Gastrocnemius medialis (tissue), 4 donors: ENCODE data around the gene RGSL1. TPM values are rescaled to one million over a fixed set of nuclear protein-coding genes. Genes with fewer than 3 reads are reported as not detected.

Experiments used
- ATAC-seq, 2 donors: fragments of 150-250 bp; one replicate each; pipeline ENCODE4 v1.9.1; 2016
- DNase-seq, 2 donors: peaks; one replicate each; pipeline ENCODE4 v3.0.0-alpha.2; 2019
- H3K27ac ChIP-seq, 4 donors: fragments of 200-600 bp; sonication (generic); 1 replicate in 1 of 4; 2 replicates in 3 of 4; pipeline ENCODE4 v1.5.1; 2016 to 2018; ENCODE audit warnings: mild to moderate bottlenecking in 2 of 4, moderate library complexity in 1 of 4
- H3K27me3 ChIP-seq, 3 donors: fragments of 200-600 bp; sonication (generic) in 2 of 3; 1 replicate in 1 of 3; 2 replicates in 2 of 3; pipeline versions ENCODE4 v1.5.1 to v1.6.0; 2016 to 2019; ENCODE audit warnings: mild to moderate bottlenecking in 1 of 3, moderate library complexity in 1 of 3
- H3K36me3 ChIP-seq, 2 donors: fragments of 200-600 bp; sonication (generic) in 1 of 2; one replicate each; pipeline ENCODE4 v1.5.1; 2017 to 2018
- H3K4me1 ChIP-seq, 2 donors: fragments of 200-600 bp; sonication (generic) in 1 of 2; one replicate each; pipeline ENCODE4 v1.5.1; 2016 to 2017; ENCODE audit warnings: mild to moderate bottlenecking in 2 of 2
- H3K4me3 ChIP-seq, 4 donors: fragments of 200-600 bp; sonication (generic) in 3 of 4; 1 replicate in 1 of 4; 2 replicates in 3 of 4; pipeline ENCODE4 v1.5.1; 2016 to 2019; ENCODE audit warnings: mild to moderate bottlenecking in 2 of 4
- H3K9me3 ChIP-seq, 3 donors: fragments of 200-600 bp; sonication (generic) in 2 of 3; 1 replicate in 1 of 3; 2 replicates in 2 of 3; pipeline ENCODE4 v1.5.1; 2016 to 2019
- POLR2A ChIP-seq, 2 donors: fragments of 450-650 bp; IDR thresholded peaks; one replicate each; pipeline ENCODE4 v1.6.1; 2017; ENCODE audit warnings: antibody characterized with exemption in 2 of 2, mild to moderate bottlenecking in 2 of 2, moderate library complexity in 2 of 2
- in situ Hi-C, 4 donors: fragments of 200-750 bp; cut with MboI; loops; one replicate each; pipeline versions ENCODE4 v1.15.0 to v1.8.0; 2017; ENCODE audit warnings: low sequenced_read_pairs in 4 of 4
- intact Hi-C: fragments of 100-400 bp; cut with DNase I; formaldehyde crosslinking; loops from one replicate; pipeline ENCODE4 v1.15.1; 2023; ENCODE audit warnings: low total_unique reads
- total RNA-seq, 4 donors: library from RNA; depleted of rRNA; stranded (reverse); fragments of >200 nt; gene quantifications; one replicate each; pipeline versions ENCODE4 v1.1.0 to v1.2.3, GENCODE V29; 2016
- TF ChIP-seq, protein P1 (sequence below), 5 experiments: fragments of 450-650 bp in 3 of 5; fragments of 200-600 bp in 2 of 5; sonication (generic) in 2 of 5; IDR thresholded peaks in 4 of 5; conservative IDR thresholded peaks in 1 of 5; 1 replicate in 4 of 5; 2 replicates in 1 of 5; pipeline ENCODE4 v1.5.1; 2016 to 2019; ENCODE audit warnings: antibody characterized with exemption in 5 of 5, mild to moderate bottlenecking in 3 of 5, moderate library complexity in 3 of 5

RGSL1 gene
- total RNA-seq, 4 donors from 2014 or later, result not detected

DNA sequence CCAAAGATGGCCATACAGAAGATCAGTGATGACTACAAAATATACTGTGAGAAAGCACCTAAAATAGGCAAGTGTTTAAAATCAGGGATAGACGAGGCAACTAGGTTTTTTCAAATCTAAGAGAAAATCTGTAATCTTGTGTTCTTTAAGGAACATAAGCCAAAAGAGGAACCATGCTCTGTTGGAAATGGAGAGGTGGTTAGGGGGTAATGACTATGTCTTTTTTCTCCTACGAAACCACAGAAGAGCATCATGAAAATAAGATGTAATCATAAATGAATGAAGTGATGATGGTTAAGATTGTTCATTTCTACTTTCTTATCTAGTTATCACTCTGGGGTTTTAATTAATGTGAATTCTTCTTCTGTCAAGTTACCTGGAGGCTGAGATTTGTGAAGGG is 43.1 kb downstream of the RGSL1 start:
- in situ Hi-C loops (no loop called here), intact Hi-C loops (no loop called here)
- Histone ChIP-seq H3K4me1 (no peaks in the 10 kb centered on the region), H3K27me3 (no peaks in the 10 kb centered on the region), H3K4me3 (no peak overlapping the region), H3K9me3 (no peaks in the 10 kb centered on the region), H3K27ac (no peak overlapping the region), H3K36me3 (no peaks in the 10 kb centered on the region)
- no peak for DNase-seq
- TF ChIP-seq, protein P1, sequence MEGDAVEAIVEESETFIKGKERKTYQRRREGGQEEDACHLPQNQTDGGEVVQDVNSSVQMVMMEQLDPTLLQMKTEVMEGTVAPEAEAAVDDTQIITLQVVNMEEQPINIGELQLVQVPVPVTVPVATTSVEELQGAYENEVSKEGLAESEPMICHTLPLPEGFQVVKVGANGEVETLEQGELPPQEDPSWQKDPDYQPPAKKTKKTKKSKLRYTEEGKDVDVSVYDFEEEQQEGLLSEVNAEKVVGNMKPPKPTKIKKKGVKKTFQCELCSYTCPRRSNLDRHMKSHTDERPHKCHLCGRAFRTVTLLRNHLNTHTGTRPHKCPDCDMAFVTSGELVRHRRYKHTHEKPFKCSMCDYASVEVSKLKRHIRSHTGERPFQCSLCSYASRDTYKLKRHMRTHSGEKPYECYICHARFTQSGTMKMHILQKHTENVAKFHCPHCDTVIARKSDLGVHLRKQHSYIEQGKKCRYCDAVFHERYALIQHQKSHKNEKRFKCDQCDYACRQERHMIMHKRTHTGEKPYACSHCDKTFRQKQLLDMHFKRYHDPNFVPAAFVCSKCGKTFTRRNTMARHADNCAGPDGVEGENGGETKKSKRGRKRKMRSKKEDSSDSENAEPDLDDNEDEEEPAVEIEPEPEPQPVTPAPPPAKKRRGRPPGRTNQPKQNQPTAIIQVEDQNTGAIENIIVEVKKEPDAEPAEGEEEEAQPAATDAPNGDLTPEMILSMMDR (IDR thresholded peaks at IDR 0.05 in 4 of 5, conservative IDR thresholded peaks at IDR 0.05 in 1 of 5), result no peak
- no peak for TF ChIP-seq POLR2A (IDR thresholded peaks at IDR 0.05)
- ATAC-seq, result no peak

DNA sequence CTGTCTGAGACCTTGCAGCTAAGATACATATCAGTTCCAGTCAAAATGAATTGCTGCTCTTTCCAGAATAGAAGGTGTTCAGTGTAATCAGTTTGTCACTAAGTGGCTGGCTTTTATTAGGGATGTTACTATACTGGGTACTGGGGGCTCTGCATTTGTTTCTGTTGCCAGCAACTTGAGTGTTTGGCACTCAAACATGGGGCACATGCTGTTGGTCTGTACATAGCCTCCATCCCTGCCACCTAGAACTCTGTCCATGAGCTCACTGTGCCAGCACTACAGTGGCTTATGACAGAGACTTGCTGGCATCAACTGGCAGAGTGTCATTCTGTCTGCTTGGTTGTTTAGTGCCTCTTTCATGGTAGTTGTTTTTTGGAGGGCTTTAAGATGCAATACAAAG is 45.1 kb downstream of the RGSL1 start:
- ATAC-seq, result no peak
- intact Hi-C loops, result no loop called here

GRCh38 chr1:182495693-182496092 is 45.7 kb downstream of the RGSL1 start:
- Histone ChIP-seq H3K36me3 (no peaks in the 10 kb centered on the region), H3K4me3 (no peak overlapping the region), H3K9me3 (no peaks in the 10 kb centered on the region), H3K27me3 (no peaks in the 10 kb centered on the region), H3K27ac (no peak overlapping the region), H3K4me1 (no peaks in the 10 kb centered on the region)
- ATAC-seq (no peak), DNase-seq (no peak)
- in situ Hi-C loops (no loop called here), intact Hi-C loops (no loop called here)
- no peak for TF ChIP-seq POLR2A (IDR thresholded peaks at IDR 0.05)
- TF ChIP-seq, protein P1 (IDR thresholded peaks at IDR 0.05 in 4 of 5, conservative IDR thresholded peaks at IDR 0.05 in 1 of 5), result no peak

More for the DNA sequence above, 45.1 kb downstream of the RGSL1 start:
- DNase-seq, result no peak
- Histone ChIP-seq H3K4me1 (no peaks in the 10 kb centered on the region), H3K9me3 (no peaks in the 10 kb centered on the region), H3K27ac (no peak overlapping the region), H3K36me3 (no peaks in the 10 kb centered on the region), H3K27me3 (no peaks in the 10 kb centered on the region), H3K4me3 (no peak overlapping the region)
- in situ Hi-C loops, result no loop called here
- TF ChIP-seq, protein P1 (IDR thresholded peaks at IDR 0.05 in 4 of 5, conservative IDR thresholded peaks at IDR 0.05 in 1 of 5), result no peak
- no peak for TF ChIP-seq POLR2A (IDR thresholded peaks at IDR 0.05)

DNA sequence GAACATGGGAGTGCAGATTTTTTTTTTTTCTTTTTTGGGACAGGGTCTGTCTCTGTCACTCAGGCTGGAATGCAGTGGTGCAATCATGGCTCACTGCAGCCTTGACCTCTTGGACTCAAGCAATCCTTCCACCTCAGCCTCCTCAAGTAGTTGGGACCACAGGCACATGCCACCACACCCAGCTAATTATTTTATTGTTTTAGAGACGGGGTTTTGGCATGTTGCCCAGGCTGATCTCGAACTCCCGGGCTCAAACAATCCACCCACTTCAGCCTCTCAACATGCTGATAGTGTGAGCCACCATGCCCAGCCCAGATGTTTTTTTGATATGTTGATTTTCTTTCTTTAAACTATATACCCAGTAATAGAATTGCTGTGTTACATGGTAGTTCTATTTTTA is 57.7 kb downstream of the RGSL1 start:
- intact Hi-C loops, result no loop called here
- no peak for ATAC-seq
- no peaks in the 10 kb centered on the region for H3K36me3 ChIP-seq
- DNase-seq, result no peak
- no peaks in the 10 kb centered on the region for H3K27me3 ChIP-seq
- no peak for TF ChIP-seq POLR2A (IDR thresholded peaks at IDR 0.05)
- TF ChIP-seq, protein P1 (IDR thresholded peaks at IDR 0.05 in 4 of 5, conservative IDR thresholded peaks at IDR 0.05 in 1 of 5), result no peak
- H3K4me3 ChIP-seq, result no peak overlapping the region
- peaks cover 0 to 4% (median 0%) of the 10 kb centered on the region in 3 donors for H3K9me3 ChIP-seq
- no peaks in the 10 kb centered on the region for H3K4me1 ChIP-seq
- no peak overlapping the region for H3K27ac ChIP-seq
- in situ Hi-C loops, result no loop called here

DNA sequence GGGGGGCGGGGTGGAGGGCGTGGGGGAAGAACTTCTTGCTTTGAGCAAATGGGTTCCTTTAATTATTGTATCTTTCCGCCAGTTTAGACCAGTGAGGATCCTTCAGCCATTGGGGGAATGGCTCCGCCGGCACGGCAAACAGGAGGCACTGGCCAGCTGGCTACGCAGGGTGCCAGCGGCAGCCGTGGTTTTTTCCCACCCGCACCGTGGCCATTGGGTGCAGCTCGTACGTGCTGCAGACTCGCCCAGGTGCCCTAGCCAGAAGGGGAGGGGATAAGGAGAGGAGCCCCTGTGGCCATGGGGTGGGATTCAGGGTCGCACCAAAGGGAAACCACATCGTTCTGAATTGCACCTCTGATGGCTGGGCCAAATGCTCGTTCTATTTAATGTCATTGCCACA is 65.6 kb downstream of the RGSL1 start:
- DNase-seq (no peak), ATAC-seq (no peak)
- Histone ChIP-seq H3K9me3 (no peaks in the 10 kb centered on the region), H3K4me3 (no peak overlapping the region), H3K27ac (no peak overlapping the region), H3K27me3 (no peaks in the 10 kb centered on the region), H3K36me3 (no peaks in the 10 kb centered on the region), H3K4me1 (no peaks in the 10 kb centered on the region)
- in situ Hi-C loops, result no loop called here
- intact Hi-C loops, result no loop called here
- TF ChIP-seq, protein P1 (IDR thresholded peaks at IDR 0.05 in 4 of 5, conservative IDR thresholded peaks at IDR 0.05 in 1 of 5), result no peak
- no peak for TF ChIP-seq POLR2A (IDR thresholded peaks at IDR 0.05)
